GM19438 (cell line): ENCODE data around the gene OR13A1.
"Not testable (repeated sequence)": the region's sequence is repeated elsewhere in the genome, so short reads cannot be mapped to it uniquely, and the experiment has no call there.

Source experiments
- ATAC-seq: cut with Tn5 transposase; IDR thresholded peaks from one replicate; pipeline ENCODE4 v1.9.1; 2021; ENCODE audit warnings: low read depth; ENCODE audit not compliant: unreplicated experiment

Gene OR13A1

GRCh38 chr10:45315508-45315907, at the start of gene OR13A1:
TSS of gene OR13A1 (minus strand) at chr10:45315608. CDS start at chr10:45304422, 11,186 bp downstream.
- ATAC-seq, result no peak

GRCh38 chr10:45361983-45362799, 46.8 kb upstream of the OR13A1 start:
- ATAC-seq, result not testable (repeated sequence)

GRCh38 chr10:45358961-45359360, 43.6 kb upstream of the OR13A1 start:
- ATAC-seq, result not testable (repeated sequence)

GRCh38 chr10:45355494-45355893, 40.1 kb upstream of the OR13A1 start:
- no peak for ATAC-seq

GRCh38 chr10:45354261-45354660, 38.9 kb upstream of the OR13A1 start:
- no peak for ATAC-seq

GRCh38 chr10:45353186-45353585, 37.8 kb upstream of the OR13A1 start:
- no peak for ATAC-seq

- not testable (repeated sequence) for ATAC-seq
Observed at GRCh38 chr10:45348196-45348765, 32.9 kb upstream of the OR13A1 start.

GRCh38 chr10:45347464-45347863, 32.1 kb upstream of the OR13A1 start:
- not testable (repeated sequence) for ATAC-seq

GRCh38 chr10:45346652-45347335, 31.4 kb upstream of the OR13A1 start:
- not testable (repeated sequence) for ATAC-seq

GRCh38 chr10:45340420-45340819, 25.0 kb upstream of the OR13A1 start:
- ATAC-seq, result not testable (repeated sequence)

GRCh38 chr10:45339894-45340293, 24.5 kb upstream of the OR13A1 start:
- no peak for ATAC-seq

GRCh38 chr10:45331824-45332223, 16.4 kb upstream of the OR13A1 start:
- not testable (repeated sequence) for ATAC-seq

- not testable (repeated sequence) for ATAC-seq
Observed at GRCh38 chr10:45326864-45327263, 11.5 kb upstream of the OR13A1 start.

GRCh38 chr10:45325116-45325515, 9.7 kb upstream of the OR13A1 start:
- ATAC-seq, result no peak

GRCh38 chr10:45319702-45320101, 4.3 kb upstream of the OR13A1 start:
- no peak for ATAC-seq

GRCh38 chr10:45313264-45313873, 2.0 kb downstream of the OR13A1 start:
- ATAC-seq, result no peak

GRCh38 chr10:45308707-45309106, 6.7 kb downstream of the OR13A1 start:
- no peak for ATAC-seq

- ATAC-seq, result no peak
Observed at GRCh38 chr10:45302573-45302972, 12.8 kb downstream of the OR13A1 start.

GRCh38 chr10:45298341-45298955, 17.0 kb downstream of the OR13A1 start:
- not testable (repeated sequence) for ATAC-seq

- no peak for ATAC-seq
Observed at GRCh38 chr10:45294681-45295080, 20.7 kb downstream of the OR13A1 start.

GRCh38 chr10:45286980-45287379, 28.4 kb downstream of the OR13A1 start:
- ATAC-seq, result no peak
